Right lobe of liver (tissue), 6 donors: ENCODE data around the gene CAMK2N1. TPM values are rescaled to one million over a fixed set of nuclear protein-coding genes. Genes with fewer than 3 reads are reported as not detected.
A peak's percentile ranks its signal among the peaks of the same experiment; 100 is the strongest.

Experiments
- ATAC-seq, 4 donors: fragments of 200-7000 bp; cut with Tn5 transposase; one replicate each; pipeline ENCODE4 v1.9.1; 2020; ENCODE audit warnings: mild to moderate bottlenecking in 4 of 4, moderate library complexity in 4 of 4
- DNase-seq, 3 donors: peaks; one replicate each; pipeline ENCODE4 v3.0.0-alpha.2; 2020
- H3K27ac ChIP-seq, 3 donors: fragments of 200-600 bp; one replicate each; pipeline ENCODE4 v1.8.0; 2022
- H3K27me3 ChIP-seq, 2 donors: fragments of 200-600 bp; one replicate each; pipeline ENCODE4 v1.8.0; 2022
- H3K36me3 ChIP-seq, 4 donors: fragments of 200-600 bp; sonication (generic) in 1 of 4; one replicate each; pipeline versions ENCODE4 v1.5.1 to v1.8.0; 2017 to 2022; ENCODE audit warnings: control low read depth in 1 of 4
- H3K4me1 ChIP-seq, 4 donors: fragments of 200-600 bp; sonication (generic) in 1 of 4; one replicate each; pipeline versions ENCODE4 v1.5.1 to v1.8.0; 2017 to 2022; ENCODE audit warnings: control low read depth in 1 of 4
- H3K4me3 ChIP-seq, 3 donors: fragments of 200-600 bp; one replicate each; pipeline ENCODE4 v1.8.0; 2022
- H3K9me3 ChIP-seq, 4 donors: fragments of 200-600 bp; sonication (generic) in 1 of 4; one replicate each; pipeline versions ENCODE4 v1.5.1 to v1.8.0; 2017 to 2022; ENCODE audit warnings: control low read depth in 1 of 4
- CTCF ChIP-seq, 4 donors: fragments of 200-600 bp in 3 of 4; fragments of 450-650 bp in 1 of 4; IDR thresholded peaks; one replicate each; pipeline versions ENCODE4 v1.5.1 to v1.8.0; 2016 to 2022; ENCODE audit warnings: antibody characterized with exemption in 4 of 4, mild to moderate bottlenecking in 2 of 4
- POLR2A ChIP-seq: fragments of 450-650 bp; IDR thresholded peaks from one replicate; pipeline ENCODE4 v1.6.1; 2017; ENCODE audit warnings: antibody characterized with exemption, mild to moderate bottlenecking
- WGBS: methylation state at CpG from one replicate; pipeline ENCODE4 v1.1.6; 2018; ENCODE audit warnings: low coverage, low lambda C conversion rate; ENCODE audit not compliant: insufficient coverage; ENCODE audit errors: missing lambda C conversion rate; 5-methylcytosine and 5-hydroxymethylcytosine counted together
- intact Hi-C, 2 donors: fragments of 100-400 bp; cut with DNase I; formaldehyde crosslinking; loops; one replicate each; pipeline versions ENCODE4 v1.11.2 to v1.14.1; 2022
- total RNA-seq, 6 experiments: library from RNA; depleted of rRNA in 2 of 6; stranded (reverse); fragments of >200 nt in 2 of 6; fragmentation: NEBNext Ultra II Directional in 3 of 6; extraction: Animal tissue kit (Norgen Biotek cat#: 25700) in 3 of 6; gene quantifications; one replicate each; pipeline versions ENCODE4 v1.1.0 to v1.2.4, GENCODE V29; 2016 to 2023
- donor health status: DM: no; HTN: yes; CAD: no.
- donor health status: DM: no; HTN: no; CAD: no.
- donor health status: DM: no; HTN: no; CAD: no.
- donor health status: DM: no; HTN: yes; CAD: no.
- donor health status: DM: no; HTN: yes; CAD: no.

The CAMK2N1 gene
- total RNA-seq, 6 experiments from 2014 or later: 10.4 to 30.2 (median 20.1) TPM

- Histone ChIP-seq H3K27ac (no peak overlapping the region), H3K36me3 (no peaks in the 10 kb centered on the region), H3K27me3 (no peaks in the 10 kb centered on the region), H3K4me3 (no peak overlapping the region), H3K9me3 (no peaks in the 10 kb centered on the region), H3K4me1 (peaks cover 0 to 6% (median under 1%) of the 10 kb centered on the region in 4 donors)
- ATAC-seq (peak in 2 of 4 donors; percentile 35 to 68), DNase-seq (no peak)
- TF ChIP-seq CTCF (IDR thresholded peaks at IDR 0.05): no peak
- TF ChIP-seq POLR2A: no peak
- intact Hi-C loops: no loop called here
- 46% methylated on average over 3 of the region's 3 CpGs for WGBS
These were observed 15.8 kb downstream of the CAMK2N1 start for GRCh38 chr1:20470194-20470593.

- WGBS: 75% methylated on average over 1 of the region's 1 CpG
- ATAC-seq (peak; percentile 72 to 81 (median 78)), DNase-seq (no peak)
These were observed 16.5 kb downstream of the CAMK2N1 start for GRCh38 chr1:20469406-20470076.

GRCh38 chr1:20466273-20466672 is 19.7 kb downstream of the CAMK2N1 start:
- H3K27ac ChIP-seq: no peak overlapping the region
- no peak for DNase-seq
- no peaks in the 10 kb centered on the region for H3K4me1 ChIP-seq
- no peaks in the 10 kb centered on the region for H3K27me3 ChIP-seq
- H3K4me3 ChIP-seq: no peak overlapping the region
- ATAC-seq: no peak
- no peaks in the 10 kb centered on the region for H3K9me3 ChIP-seq
- intact Hi-C loops: no loop called here
- H3K36me3 ChIP-seq: no peaks in the 10 kb centered on the region
- 68% methylated on average over 9 of the region's 9 CpGs for WGBS
- no peak for TF ChIP-seq CTCF (IDR thresholded peaks at IDR 0.05)
- no peak for TF ChIP-seq POLR2A

More at GRCh38 chr1:20469406-20470076, 16.5 kb downstream of the CAMK2N1 start:
- peak; percentile 42 to 56 (median 56) for TF ChIP-seq CTCF (IDR thresholded peaks at IDR 0.05)
- TF ChIP-seq POLR2A: no peak
- no peak overlapping the region for H3K4me3 ChIP-seq
- H3K27ac ChIP-seq: no peak overlapping the region
- no peaks in the 10 kb centered on the region for H3K27me3 ChIP-seq
- no peaks in the 10 kb centered on the region for H3K36me3 ChIP-seq
- intact Hi-C loops: no loop called here
- H3K9me3 ChIP-seq: no peaks in the 10 kb centered on the region
- peaks cover 0 to 6% (median 0%) of the 10 kb centered on the region in 4 donors for H3K4me1 ChIP-seq

GRCh38 chr1:20465187-20465586 is 20.8 kb downstream of the CAMK2N1 start:
- WGBS: 66% methylated on average over 5 of the region's 5 CpGs
- TF ChIP-seq CTCF (IDR thresholded peaks at IDR 0.05) (no peak), POLR2A (no peak)
- DNase-seq (no peak), ATAC-seq (no peak)
- Histone ChIP-seq H3K4me1 (no peaks in the 10 kb centered on the region), H3K36me3 (no peaks in the 10 kb centered on the region), H3K4me3 (no peak overlapping the region), H3K27ac (no peak overlapping the region), H3K27me3 (no peaks in the 10 kb centered on the region), H3K9me3 (no peaks in the 10 kb centered on the region)
- intact Hi-C loops: no loop called here
